A375 (cell line): ENCODE results near the gene SLC6A14. TPM values are rescaled to one million over a fixed set of nuclear protein-coding genes. Genes with fewer than 3 reads are reported as not detected.

ENCODE experiments used
- small RNA-seq: library from RNA; depleted of rRNA; stranded (forward); fragments of <200 nt; gene quantifications from one replicate; pipeline ENCODE3, GENCODE V24; 2014
- total RNA-seq: library from RNA; depleted of rRNA; stranded (reverse); fragments of >200 nt; shearing (Covaris generic); gene quantifications from 2 replicates; pipeline ENCODE4 v1.2.3, GENCODE V29; 2014; rRNA removed

Gene SLC6A14, protein sequence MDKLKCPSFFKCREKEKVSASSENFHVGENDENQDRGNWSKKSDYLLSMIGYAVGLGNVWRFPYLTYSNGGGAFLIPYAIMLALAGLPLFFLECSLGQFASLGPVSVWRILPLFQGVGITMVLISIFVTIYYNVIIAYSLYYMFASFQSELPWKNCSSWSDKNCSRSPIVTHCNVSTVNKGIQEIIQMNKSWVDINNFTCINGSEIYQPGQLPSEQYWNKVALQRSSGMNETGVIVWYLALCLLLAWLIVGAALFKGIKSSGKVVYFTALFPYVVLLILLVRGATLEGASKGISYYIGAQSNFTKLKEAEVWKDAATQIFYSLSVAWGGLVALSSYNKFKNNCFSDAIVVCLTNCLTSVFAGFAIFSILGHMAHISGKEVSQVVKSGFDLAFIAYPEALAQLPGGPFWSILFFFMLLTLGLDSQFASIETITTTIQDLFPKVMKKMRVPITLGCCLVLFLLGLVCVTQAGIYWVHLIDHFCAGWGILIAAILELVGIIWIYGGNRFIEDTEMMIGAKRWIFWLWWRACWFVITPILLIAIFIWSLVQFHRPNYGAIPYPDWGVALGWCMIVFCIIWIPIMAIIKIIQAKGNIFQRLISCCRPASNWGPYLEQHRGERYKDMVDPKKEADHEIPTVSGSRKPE
- not detected in 2 replicates for total RNA-seq

DNA sequence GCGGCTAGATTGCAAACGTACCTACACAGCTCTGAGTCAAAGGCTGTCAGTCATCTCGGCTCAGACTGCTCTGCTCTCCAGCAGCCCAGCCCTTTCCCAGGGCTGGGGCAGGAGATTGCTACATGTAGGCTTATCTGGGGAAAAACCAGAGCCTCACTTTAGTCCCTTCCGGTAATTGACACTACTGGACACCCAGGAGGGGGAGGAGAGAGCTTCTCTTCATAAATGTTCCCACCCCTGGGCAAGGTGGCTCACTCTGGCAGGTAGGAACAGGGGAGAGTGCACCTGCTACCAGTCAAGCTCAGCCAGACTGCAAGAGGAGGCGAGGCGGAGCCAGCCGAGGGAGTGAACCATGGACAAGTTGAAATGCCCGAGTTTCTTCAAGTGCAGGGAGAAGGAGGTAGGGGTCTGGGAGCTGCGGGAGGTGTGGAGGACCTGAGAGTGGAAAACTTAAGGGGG, at the start of gene SLC6A14:
Gene SLC6A14, plus strand, starts transcription at position 249 of the 459 bp plus-strand sequence. Its CDS starts 104 bp downstream, at position 353.

DNA sequence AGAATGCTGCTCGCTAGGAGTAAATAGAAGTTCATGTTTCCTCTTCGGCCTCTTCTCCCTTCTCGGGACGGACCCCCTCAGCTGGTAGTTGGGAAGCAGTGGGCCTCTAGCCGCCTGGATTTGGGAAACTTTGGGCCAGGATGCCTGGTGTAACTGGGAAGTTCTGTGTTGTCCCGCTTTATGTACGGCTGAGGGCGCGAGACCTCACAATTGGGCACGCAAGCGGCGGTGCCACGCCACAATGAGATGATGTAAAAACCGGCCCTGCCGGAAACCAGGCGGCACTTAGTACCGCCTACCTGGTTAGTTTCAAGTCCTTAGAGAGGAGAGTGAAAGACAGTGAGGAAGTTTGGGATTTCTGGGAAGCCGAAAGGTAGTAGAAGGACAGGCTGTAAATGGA, 26.4 kb downstream of the SLC6A14 start, which contains the start of gene CT83:
Gene CT83, minus strand, starts transcription at position 155 of the 400 bp plus-strand sequence. Its CDS starts 120 bp downstream, at position 35.

Small RNAs within 50 kb of the gene (small RNA-seq; reads per million reads assigned to genes)
- not detected for gene RNU6-154P

Other genes with a start within 250 kb of the SLC6A14 start
- gene CT83, start 26.4 kb downstream of the SLC6A14 start, total RNA-seq: 11.4 and 14.9 TPM in 2 replicates